DND-41 (cell line): ENCODE data around the gene STOML1.

ENCODE experiments used
- ATAC-seq: fragments of 200-7000 bp; cut with Tn5 transposase; 3 replicates; pipeline ENCODE4 v1.9.1; 2021; ENCODE audit warnings: low read depth; ENCODE audit not compliant: insufficient read depth
- DNase-seq: peaks from one replicate; pipeline ENCODE4 v3.0.0-alpha.2; 2020
- H2AFZ ChIP-seq: 2 replicates; pipeline ENCODE4 v1.6.0; 2012; ENCODE audit warnings: low read depth, low read length
- H3K27ac ChIP-seq: 2 replicates; pipeline ENCODE4 v1.5.1; 2012; ENCODE audit warnings: low read length, inconsistent platforms
- H3K27me3 ChIP-seq: fragments of 200-600 bp; sonication (generic); 2 replicates; pipeline ENCODE4 v1.6.0; 2012; ENCODE audit warnings: low read length, mild to moderate bottlenecking, inconsistent platforms; ENCODE audit not compliant: insufficient read depth, poor library complexity
- H3K36me3 ChIP-seq: 2 replicates; pipeline ENCODE4 v1.5.1; 2012; ENCODE audit warnings: low read length, inconsistent platforms; ENCODE audit not compliant: insufficient read depth
- H3K4me1 ChIP-seq: 2 replicates; pipeline ENCODE4 v1.5.1; 2012; ENCODE audit warnings: mild to moderate bottlenecking, low read length; ENCODE audit not compliant: insufficient read depth
- H3K4me2 ChIP-seq: 2 replicates; pipeline ENCODE4 v1.6.0; 2012; ENCODE audit warnings: mild to moderate bottlenecking, moderate library complexity, low read length, inconsistent platforms; ENCODE audit not compliant: insufficient read depth
- H3K4me3 ChIP-seq, 2 experiments: fragments of 200-600 bp in 1 of 2; shearing (Covaris generic) in 1 of 2; 2 replicates each; pipeline ENCODE4 v1.5.1; 2012 to 2016; ENCODE audit warnings: inconsistent platforms in 2 of 2, low read length in 2 of 2, mild to moderate bottlenecking in 2 of 2, low read depth in 1 of 2, moderate library complexity in 1 of 2
- H3K79me2 ChIP-seq: 2 replicates; pipeline ENCODE4 v1.6.0; 2012; ENCODE audit warnings: low read length, inconsistent platforms; ENCODE audit not compliant: insufficient read depth
- H3K9ac ChIP-seq: 2 replicates; pipeline ENCODE4 v1.6.0; 2012; ENCODE audit warnings: low read depth, mild to moderate bottlenecking, inconsistent platforms, low read length, moderate library complexity
- H3K9me3 ChIP-seq: 2 replicates; pipeline ENCODE4 v1.5.1; 2012; ENCODE audit warnings: low read length, moderate library complexity, mild to moderate bottlenecking, inconsistent platforms; ENCODE audit not compliant: insufficient read depth, severe bottlenecking
- H4K20me1 ChIP-seq: 2 replicates; pipeline ENCODE4 v1.6.0; 2012; ENCODE audit warnings: low read length; ENCODE audit not compliant: insufficient read depth
- CTCF ChIP-seq: IDR thresholded peaks from 2 replicates; pipeline ENCODE4 v1.5.1; 2012; ENCODE audit warnings: borderline replicate concordance, low read length, moderate library complexity, mild to moderate bottlenecking; ENCODE audit not compliant: poor library complexity, severe bottlenecking; ENCODE audit errors: extremely low read depth
- EZH2 ChIP-seq: IDR thresholded peaks from 3 replicates; pipeline ENCODE4 v1.6.1; 2012; ENCODE audit warnings: borderline replicate concordance, low read depth, mild to moderate bottlenecking, moderate library complexity, low read length, inconsistent platforms; ENCODE audit not compliant: severe bottlenecking

Gene STOML1

GRCh38 chr15:73946046-73946721 is 45.9 kb downstream of the STOML1 start:
- DNase-seq (peak; percentile 41), ATAC-seq (peak; percentile 57)
- peaks cover 3% of the 10 kb centered on the region for H3K27me3 ChIP-seq
- H3K79me2 ChIP-seq, result no peaks in the 10 kb centered on the region
- H3K9me3 ChIP-seq, result no peaks in the 10 kb centered on the region
- H4K20me1 ChIP-seq, result no peaks in the 10 kb centered on the region
- H3K4me3 ChIP-seq, result no peak overlapping the region
- H3K4me2 ChIP-seq, result no peak overlapping the region
- no peak overlapping the region for H3K9ac ChIP-seq
- H3K4me1 ChIP-seq, result no peaks in the 10 kb centered on the region
- H3K36me3 ChIP-seq, result no peaks in the 10 kb centered on the region
- TF ChIP-seq CTCF, result no peak
- no peak for TF ChIP-seq EZH2
- H3K27ac ChIP-seq, result no peak overlapping the region
- H2AFZ ChIP-seq, result no peak overlapping the region

GRCh38 chr15:73945130-73945508 is 47.0 kb downstream of the STOML1 start:
- ATAC-seq (no peak), DNase-seq (no peak)
- Histone ChIP-seq H3K9me3 (no peaks in the 10 kb centered on the region), H3K27ac (no peak overlapping the region), H3K27me3 (peaks cover 3% of the 10 kb centered on the region), H3K9ac (no peak overlapping the region), H3K4me2 (no peak overlapping the region), H3K4me1 (no peaks in the 10 kb centered on the region), H2AFZ (no peak overlapping the region), H4K20me1 (no peaks in the 10 kb centered on the region), H3K79me2 (no peaks in the 10 kb centered on the region), H3K4me3 (no peak overlapping the region), H3K36me3 (no peaks in the 10 kb centered on the region)
- TF ChIP-seq CTCF (no peak), EZH2 (no peak)

- Histone ChIP-seq H3K36me3 (no peaks in the 10 kb centered on the region), H3K79me2 (no peaks in the 10 kb centered on the region), H3K9me3 (no peaks in the 10 kb centered on the region), H3K27me3 (peaks cover 3% of the 10 kb centered on the region), H3K4me2 (no peak overlapping the region), H2AFZ (no peak overlapping the region), H3K4me1 (no peaks in the 10 kb centered on the region), H3K4me3 (no peak overlapping the region), H3K9ac (no peak overlapping the region), H3K27ac (no peak overlapping the region), H4K20me1 (no peaks in the 10 kb centered on the region)
- DNase-seq, result no peak
- no peak for ATAC-seq
- TF ChIP-seq EZH2, result no peak
- TF ChIP-seq CTCF, result no peak
Measured at GRCh38 chr15:73944161-73945129, 47.6 kb downstream of the STOML1 start.
